Measurements from ENCODE around the gene ASB3.

ASB3 gene

GRCh38 chr2:53655256-53655655, 131.5 kb downstream of the ASB3 start:
- no peak for TF ChIP-seq CTCF (IDR thresholded peaks at IDR 0.05)

- no peak for TF ChIP-seq CTCF (IDR thresholded peaks at IDR 0.05)
Measured at GRCh38 chr2:53654396-53654795, 132.4 kb downstream of the ASB3 start.

GRCh38 chr2:53652131-53652530, 134.6 kb downstream of the ASB3 start:
- TF ChIP-seq CTCF (IDR thresholded peaks at IDR 0.05): no peak

GRCh38 chr2:53646788-53647187, 140.0 kb downstream of the ASB3 start:
- TF ChIP-seq CTCF (IDR thresholded peaks at IDR 0.05): no peak

- no peak for TF ChIP-seq CTCF (IDR thresholded peaks at IDR 0.05)
Measured at GRCh38 chr2:53641290-53641689, 145.5 kb downstream of the ASB3 start.

GRCh38 chr2:53640466-53640865, 146.3 kb downstream of the ASB3 start:
- TF ChIP-seq CTCF (IDR thresholded peaks at IDR 0.05): no peak

- no peak for TF ChIP-seq CTCF (IDR thresholded peaks at IDR 0.05)
Measured at GRCh38 chr2:53636596-53636995, 150.2 kb downstream of the ASB3 start.

GRCh38 chr2:53636109-53636508, 150.6 kb downstream of the ASB3 start:
- TF ChIP-seq CTCF (IDR thresholded peaks at IDR 0.05): no peak
